Stimulated activated naive CD8-positive, alpha-beta T cell treated with anti-CD3 and anti-CD28 coated beads, Interleukin-15, amount 100 ng/mL, for 72 hours (primary cell): ENCODE data around the gene TEPSIN.
A peak's percentile ranks its signal among the peaks of the same experiment; 100 is the strongest.

Source experiments
- ATAC-seq: fragments of 150-1000 bp; cut with Tn5 transposase; 2 replicates; pipeline ENCODE4 v1.10.0; 2021; ENCODE audit warnings: mild to moderate bottlenecking, moderate library complexity
- DNase-seq, 2 donors: peaks; one replicate each; pipeline ENCODE4 v3.0.0; 2021 to 2022
- H3K27ac Mint-ChIP-seq, 2 donors: one replicate each; pipeline ENCODE4 v1.8.0; 2022; ENCODE audit warnings: mild to moderate bottlenecking in 2 of 2, mixed read lengths in 2 of 2, moderate library complexity in 2 of 2
- H3K27me3 Mint-ChIP-seq: one replicate; pipeline ENCODE4 v1.8.0; 2022; ENCODE audit warnings: mixed read lengths
- H3K4me1 Mint-ChIP-seq: one replicate; pipeline ENCODE4 v1.8.0; 2022; ENCODE audit warnings: mild to moderate bottlenecking, mixed read lengths
- H3K4me3 Mint-ChIP-seq, 2 donors: one replicate each; pipeline ENCODE4 v1.8.0; 2022; ENCODE audit warnings: mild to moderate bottlenecking in 2 of 2, mixed read lengths in 2 of 2, moderate library complexity in 1 of 2
- H3K9me3 Mint-ChIP-seq, 2 donors: one replicate each; pipeline ENCODE4 v1.8.0; 2022; ENCODE audit warnings: mixed read lengths in 2 of 2

The TEPSIN gene

GRCh38 chr17:81246679-81247338 is 8.0 kb upstream of the TEPSIN start:
- no peaks in the 10 kb centered on the region for H3K27me3 Mint-ChIP-seq
- no peaks in the 10 kb centered on the region for H3K9me3 Mint-ChIP-seq
- no peak overlapping the region for H3K4me3 Mint-ChIP-seq
- no peak for ATAC-seq
- peaks cover 29% of the 10 kb centered on the region for H3K4me1 Mint-ChIP-seq
- H3K27ac Mint-ChIP-seq: peak overlapping the region in 1 of 2 donors; percentile 97
- DNase-seq: no peak

GRCh38 chr17:81246343-81246670 is 7.5 kb upstream of the TEPSIN start:
- Mint-ChIP-seq H3K9me3 (no peaks in the 10 kb centered on the region), H3K4me3 (no peak overlapping the region), H3K27ac (no peak overlapping the region), H3K4me1 (peaks cover 29% of the 10 kb centered on the region), H3K27me3 (no peaks in the 10 kb centered on the region)
- DNase-seq (no peak), ATAC-seq (no peak)

GRCh38 chr17:81245665-81246342 is 6.9 kb upstream of the TEPSIN start:
- Mint-ChIP-seq H3K9me3 (no peaks in the 10 kb centered on the region), H3K4me1 (peaks cover 29% of the 10 kb centered on the region), H3K27ac (no peak overlapping the region), H3K4me3 (no peak overlapping the region), H3K27me3 (no peaks in the 10 kb centered on the region)
- no peak for DNase-seq
- no peak for ATAC-seq

- H3K27me3 Mint-ChIP-seq: no peaks in the 10 kb centered on the region
- peak; percentile 29 for ATAC-seq
- H3K27ac Mint-ChIP-seq: peak overlapping the region in 1 of 2 donors; percentile 74
- peaks cover 30% of the 10 kb centered on the region for H3K4me1 Mint-ChIP-seq
- no peaks in the 10 kb centered on the region for H3K9me3 Mint-ChIP-seq
- DNase-seq: no peak
- H3K4me3 Mint-ChIP-seq: no peak overlapping the region
These were observed 6.3 kb upstream of the TEPSIN start for GRCh38 chr17:81245024-81245664.

- Mint-ChIP-seq H3K4me1 (peaks cover 34% of the 10 kb centered on the region), H3K27ac (peak overlapping the region; percentile 43 to 74), H3K27me3 (no peaks in the 10 kb centered on the region), H3K4me3 (no peak overlapping the region), H3K9me3 (no peaks in the 10 kb centered on the region)
- no peak for ATAC-seq
- no peak for DNase-seq
These were observed 5.6 kb upstream of the TEPSIN start for GRCh38 chr17:81244358-81245023.

- H3K9me3 Mint-ChIP-seq: no peaks in the 10 kb centered on the region
- no peak overlapping the region for H3K4me3 Mint-ChIP-seq
- no peaks in the 10 kb centered on the region for H3K27me3 Mint-ChIP-seq
- ATAC-seq: no peak
- peaks cover 34% of the 10 kb centered on the region for H3K4me1 Mint-ChIP-seq
- no peak for DNase-seq
- H3K27ac Mint-ChIP-seq: no peak overlapping the region
These were observed 4.4 kb upstream of the TEPSIN start for GRCh38 chr17:81243333-81243664.

- H3K9me3 Mint-ChIP-seq: no peaks in the 10 kb centered on the region
- DNase-seq: no peak
- no peak for ATAC-seq
- H3K4me1 Mint-ChIP-seq: peaks cover 38% of the 10 kb centered on the region
- peak overlapping the region in 1 of 2 donors; percentile 29 for H3K4me3 Mint-ChIP-seq
- H3K27ac Mint-ChIP-seq: peak overlapping the region in 1 of 2 donors; percentile 82
- H3K27me3 Mint-ChIP-seq: no peaks in the 10 kb centered on the region
These were observed 3.8 kb upstream of the TEPSIN start for GRCh38 chr17:81242421-81243332.

GRCh38 chr17:81241648-81242420 is 3.0 kb upstream of the TEPSIN start:
- DNase-seq (peak; percentile 77 to 81), ATAC-seq (peak; percentile 21)
- H3K9me3 Mint-ChIP-seq: no peaks in the 10 kb centered on the region
- no peaks in the 10 kb centered on the region for H3K27me3 Mint-ChIP-seq
- peak overlapping the region in 1 of 2 donors; percentile 94 for H3K4me3 Mint-ChIP-seq
- H3K27ac Mint-ChIP-seq: peak overlapping the region in 1 of 2 donors; percentile 82
- peaks cover 46% of the 10 kb centered on the region for H3K4me1 Mint-ChIP-seq

GRCh38 chr17:81241203-81241602 is 2.3 kb upstream of the TEPSIN start:
- no peak for DNase-seq
- Mint-ChIP-seq H3K27ac (peak overlapping the region in 1 of 2 donors; percentile 81), H3K9me3 (no peaks in the 10 kb centered on the region), H3K4me1 (peaks cover 52% of the 10 kb centered on the region), H3K4me3 (peak overlapping the region; percentile 94 to 95), H3K27me3 (no peaks in the 10 kb centered on the region)
- no peak for ATAC-seq

- H3K27ac Mint-ChIP-seq: peak overlapping the region in 1 of 2 donors; percentile 6
- H3K9me3 Mint-ChIP-seq: no peaks in the 10 kb centered on the region
- no peaks in the 10 kb centered on the region for H3K27me3 Mint-ChIP-seq
- peak overlapping the region; percentile 94 to 95 for H3K4me3 Mint-ChIP-seq
- DNase-seq (no peak), ATAC-seq (no peak)
- H3K4me1 Mint-ChIP-seq: peaks cover 57% of the 10 kb centered on the region
These were observed 1.9 kb upstream of the TEPSIN start for GRCh38 chr17:81240761-81241160.

- no peaks in the 10 kb centered on the region for H3K27me3 Mint-ChIP-seq
- peaks cover 65% of the 10 kb centered on the region for H3K4me1 Mint-ChIP-seq
- H3K4me3 Mint-ChIP-seq: peak overlapping the region; percentile 94 to 95
- peak overlapping the region; percentile 96 to 98 for H3K27ac Mint-ChIP-seq
- peak; percentile 21 for ATAC-seq
- H3K9me3 Mint-ChIP-seq: no peaks in the 10 kb centered on the region
- DNase-seq: peak; percentile 48 to 74
These were observed 1.1 kb upstream of the TEPSIN start for GRCh38 chr17:81239714-81240555.

- peak overlapping the region in 1 of 2 donors; percentile 67 for H3K27ac Mint-ChIP-seq
- DNase-seq (no peak), ATAC-seq (no peak)
- peaks cover 65% of the 10 kb centered on the region for H3K4me1 Mint-ChIP-seq
- no peaks in the 10 kb centered on the region for H3K9me3 Mint-ChIP-seq
- no peaks in the 10 kb centered on the region for H3K27me3 Mint-ChIP-seq
- peak overlapping the region; percentile 88 to 89 for H3K4me3 Mint-ChIP-seq
These were observed 403 bp downstream of the TEPSIN start for GRCh38 chr17:81238490-81238814.

- H3K27ac Mint-ChIP-seq: peak overlapping the region in 1 of 2 donors; percentile 67
- no peak for ATAC-seq
- H3K9me3 Mint-ChIP-seq: no peaks in the 10 kb centered on the region
- peak overlapping the region; percentile 88 to 89 for H3K4me3 Mint-ChIP-seq
- no peaks in the 10 kb centered on the region for H3K27me3 Mint-ChIP-seq
- H3K4me1 Mint-ChIP-seq: peaks cover 65% of the 10 kb centered on the region
- no peak for DNase-seq
These were observed 1.0 kb downstream of the TEPSIN start for GRCh38 chr17:81237591-81238489.
